Measurements from ENCODE around the gene NELFE. TPM values are rescaled to one million over a fixed set of nuclear protein-coding genes. Genes with fewer than 3 reads are reported as not detected.
"Not testable (repeated sequence)": the region's sequence is repeated elsewhere in the genome, so short reads cannot be mapped to it uniquely, and the experiment has no call there.

The NELFE gene
- total RNA-seq, 1 experiment from 2014 or later, result 228 TPM

DNA sequence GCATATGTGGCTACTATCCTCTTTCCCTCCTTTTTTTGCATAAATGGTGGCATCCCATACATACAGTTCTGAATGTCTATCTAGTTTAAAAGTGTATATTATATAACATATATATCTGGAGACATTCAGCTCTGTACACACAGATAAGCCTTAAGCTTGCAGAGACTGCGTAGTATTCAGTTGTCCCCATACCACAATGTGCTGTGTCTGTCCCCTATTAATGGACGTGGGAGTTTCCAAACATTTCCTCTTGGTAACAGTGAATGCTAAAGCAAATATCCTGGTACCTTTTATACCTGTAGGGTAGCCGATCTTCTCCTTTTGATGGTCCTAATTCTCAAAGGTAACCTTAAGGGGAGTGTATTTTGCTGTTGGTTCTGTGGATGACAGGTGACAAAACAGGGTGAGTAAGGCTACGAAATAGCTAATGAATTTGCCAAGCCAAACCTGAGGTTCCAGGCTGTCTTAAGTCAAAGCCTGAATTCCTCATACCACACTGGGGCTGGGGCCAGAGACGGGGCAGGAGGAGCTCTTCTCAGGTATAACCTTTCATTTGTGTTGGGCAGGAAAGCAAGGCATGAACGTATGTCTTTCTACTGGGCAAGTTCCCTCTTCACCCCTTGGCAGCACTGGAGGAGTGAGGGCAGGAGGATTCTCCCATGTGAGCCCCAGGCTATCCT is 39.0 kb downstream of the NELFE start:
- no peak for DNase-seq (ENCODE audit: low read depth)

DNA sequence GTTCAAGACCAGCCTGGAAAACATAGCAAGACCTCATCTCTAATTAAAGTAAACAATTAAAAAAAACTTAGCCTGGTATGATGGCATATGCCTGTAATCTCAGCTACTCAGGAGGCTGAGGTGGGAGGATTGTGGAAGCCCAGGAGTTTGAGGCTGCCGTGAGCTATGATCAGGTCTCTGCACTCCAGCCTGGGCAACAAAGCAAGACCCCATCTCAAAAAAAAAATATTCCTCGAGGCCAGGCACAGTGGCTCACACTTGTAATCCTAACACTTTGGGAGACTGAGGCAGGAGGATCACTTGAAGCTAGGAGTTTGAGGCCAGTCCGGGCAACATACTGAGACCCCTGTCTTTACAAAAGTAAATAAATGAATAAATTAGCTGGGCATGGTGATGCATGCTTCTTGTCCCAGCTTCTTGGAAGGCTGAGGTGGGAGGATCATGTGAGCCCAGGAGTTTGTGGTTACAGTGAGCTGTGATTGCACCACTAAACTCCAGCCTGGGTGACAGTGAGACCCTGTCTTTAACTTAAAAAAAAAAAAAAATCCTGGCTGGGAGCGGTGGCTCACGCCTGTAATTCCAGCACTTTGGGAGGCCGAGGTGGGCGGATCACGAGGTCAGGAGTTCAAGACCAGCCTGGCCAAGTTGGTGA is 40.6 kb downstream of the NELFE start:
- peak; percentile 37 for DNase-seq (ENCODE audit: low read depth)

DNA sequence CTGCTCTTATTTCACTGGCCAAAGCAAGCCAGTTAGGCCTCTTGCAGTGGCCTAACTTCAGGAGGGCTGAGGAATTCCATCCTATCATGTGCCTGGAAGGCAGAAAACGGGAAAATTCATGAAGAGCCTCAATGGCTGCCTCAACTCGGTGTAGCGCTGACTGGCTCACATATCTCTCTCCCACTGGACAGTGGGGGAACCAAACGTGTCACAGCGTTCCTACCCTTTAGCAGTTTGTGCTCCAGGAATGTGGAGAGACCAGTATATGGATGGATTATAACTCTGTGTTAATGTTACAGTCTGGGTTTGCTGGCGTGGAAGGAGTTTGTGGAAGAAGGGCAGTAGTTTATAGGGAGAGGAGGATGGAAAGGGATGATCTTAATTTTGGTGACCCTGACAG is 43.0 kb downstream of the NELFE start:
- no peak for DNase-seq (ENCODE audit: low read depth)

DNA sequence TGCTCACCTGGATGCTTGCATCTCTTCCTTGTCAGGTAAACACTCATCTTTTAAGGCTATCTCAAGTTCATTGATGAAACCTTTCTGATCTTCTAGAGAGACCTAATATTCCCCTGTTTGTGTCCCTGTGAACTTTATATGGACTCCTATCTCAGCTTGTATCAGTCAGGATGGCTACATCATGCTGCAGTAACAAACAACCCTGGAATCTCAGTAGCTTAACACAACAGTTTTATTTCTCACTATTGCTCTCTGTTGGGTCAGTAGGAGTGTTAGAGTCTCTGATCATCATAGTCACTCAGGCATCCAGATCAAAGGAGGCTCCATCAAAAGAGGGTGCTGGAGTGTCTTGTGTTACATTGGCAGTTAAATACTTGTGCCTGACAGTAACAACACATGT is 43.4 kb downstream of the NELFE start:
- no peak for DNase-seq (ENCODE audit: low read depth)

DNA sequence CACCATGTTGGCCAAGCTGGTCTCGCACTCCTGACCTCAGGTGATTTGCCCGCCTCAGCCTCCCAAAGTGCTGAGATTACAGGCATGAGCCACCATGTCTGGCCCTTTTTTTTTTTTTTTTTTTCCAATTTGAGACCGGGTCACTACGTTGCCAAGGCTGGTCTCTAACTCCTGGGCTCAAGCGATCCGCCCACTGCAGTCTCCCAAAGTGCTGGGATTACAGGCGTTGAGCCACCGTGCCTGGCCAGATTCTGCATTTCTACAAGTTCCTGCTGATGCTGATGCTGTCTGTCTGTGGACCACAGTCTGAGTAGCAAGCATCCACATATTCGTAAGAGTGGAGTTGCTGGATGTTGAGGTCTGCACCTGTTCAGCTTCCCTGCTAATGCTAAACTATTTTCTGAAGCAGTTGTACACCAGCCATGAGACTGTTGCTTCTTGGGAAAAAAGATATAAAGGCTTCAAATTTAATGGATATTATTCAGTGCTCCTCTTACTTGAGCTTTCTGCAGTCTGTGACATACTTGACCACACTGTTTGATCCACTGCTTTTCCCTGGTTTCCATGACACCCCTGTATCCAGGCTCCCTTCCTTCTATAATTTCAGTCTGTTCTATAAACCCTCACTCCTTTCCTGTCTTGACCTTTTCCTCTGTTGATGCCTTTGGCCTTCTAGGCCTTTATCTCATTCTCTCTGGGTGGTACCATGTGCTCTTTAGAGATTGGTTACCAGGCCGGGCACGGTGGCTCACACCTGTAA is 46.8 kb downstream of the NELFE start:
- DNase-seq (ENCODE audit: low read depth), result peak; percentile 68

DNA sequence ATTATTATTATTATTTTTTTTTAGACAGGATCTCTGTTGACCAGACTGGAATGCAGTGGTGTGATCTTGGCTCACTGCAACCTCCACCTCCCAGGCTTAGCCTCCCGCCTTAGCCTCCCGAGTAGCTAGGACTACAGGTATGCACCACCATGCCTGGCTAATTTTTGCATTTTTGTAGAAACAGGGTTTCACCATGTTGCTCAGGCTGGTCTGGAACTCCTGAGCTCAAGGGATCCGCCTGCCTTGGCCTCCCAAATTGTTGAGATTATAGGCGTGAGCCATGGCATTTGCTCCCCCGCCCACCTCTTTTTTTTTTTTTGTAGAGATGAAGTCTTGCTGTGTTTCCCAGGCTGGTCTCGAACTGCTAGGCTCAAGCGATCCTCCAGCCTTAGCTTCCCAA is 49.5 kb downstream of the NELFE start:
- not testable (repeated sequence) for DNase-seq (ENCODE audit: low read depth)

DNA sequence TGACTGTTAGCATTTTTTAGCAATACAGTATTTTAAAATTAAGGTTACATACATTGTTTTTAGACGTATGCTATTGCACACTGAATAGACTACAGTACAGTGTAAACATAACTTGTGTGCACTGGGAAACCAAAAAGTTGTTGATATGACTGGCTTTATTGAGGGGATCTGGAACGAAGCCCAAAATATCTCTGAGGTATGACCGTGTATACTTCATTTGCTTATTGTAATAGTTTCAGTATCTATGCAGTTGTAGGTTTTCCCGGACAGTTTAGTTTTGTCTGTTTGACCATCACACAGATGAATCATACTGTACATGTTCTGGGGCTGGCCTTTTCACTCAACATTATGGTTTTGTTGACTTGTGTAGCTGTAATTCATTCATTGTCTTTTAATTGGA is 50.0 kb downstream of the NELFE start:
- peak; percentile 78 for DNase-seq (ENCODE audit: low read depth)

DNA sequence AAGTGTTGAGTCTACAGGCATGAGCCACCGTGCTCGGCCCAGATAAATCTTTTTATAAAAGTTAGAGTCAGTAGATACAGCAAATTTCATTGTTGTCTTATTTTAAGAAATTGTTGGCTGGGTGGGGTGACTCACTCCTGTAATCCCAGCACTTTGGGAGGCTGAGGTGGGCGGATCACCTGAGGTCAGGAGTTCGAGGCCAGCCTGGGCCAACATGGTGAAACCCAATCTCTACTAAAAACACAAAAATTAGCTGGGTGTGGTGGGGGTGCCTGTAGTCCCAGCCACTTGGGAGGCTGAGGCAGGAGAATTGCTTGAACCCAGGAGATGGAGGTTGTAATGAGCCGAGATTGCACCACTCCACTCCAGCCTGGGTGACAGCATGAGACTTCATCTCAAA is 50.5 kb downstream of the NELFE start:
- DNase-seq (ENCODE audit: low read depth), result peak; percentile 32

DNA sequence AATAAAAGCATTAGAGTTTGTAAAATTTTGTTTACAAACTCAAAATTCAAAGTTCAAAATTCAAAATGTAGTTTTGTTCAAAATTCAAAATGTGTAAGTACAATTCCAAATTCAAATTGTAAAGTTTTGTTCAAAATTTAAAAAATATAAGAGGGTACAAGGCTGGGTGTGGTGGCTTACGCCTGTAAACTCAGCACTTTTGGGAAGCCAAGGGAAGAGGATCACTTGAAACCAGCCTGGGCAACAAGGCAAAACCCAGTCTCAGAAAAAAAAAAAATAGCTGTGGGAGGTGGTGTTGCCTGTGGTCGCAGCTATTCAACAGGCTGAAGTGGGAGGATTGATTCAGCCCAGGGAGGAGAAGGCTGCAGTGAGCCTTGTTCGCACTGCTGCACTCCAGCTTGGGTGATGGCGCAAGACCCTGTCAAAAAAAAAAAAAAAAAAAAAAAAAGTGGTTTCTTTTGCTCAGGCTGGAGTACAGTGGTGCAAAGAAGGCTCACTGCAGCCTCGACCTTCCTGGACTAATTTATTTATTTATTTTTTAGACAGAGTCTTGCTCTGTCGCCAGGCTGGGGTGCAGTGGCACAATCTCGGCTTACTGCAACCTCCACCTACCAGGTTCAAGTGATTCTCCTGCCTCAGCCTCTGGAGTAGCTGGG is 51.5 kb downstream of the NELFE start:
- DNase-seq (ENCODE audit: low read depth), result peak; percentile 76

DNA sequence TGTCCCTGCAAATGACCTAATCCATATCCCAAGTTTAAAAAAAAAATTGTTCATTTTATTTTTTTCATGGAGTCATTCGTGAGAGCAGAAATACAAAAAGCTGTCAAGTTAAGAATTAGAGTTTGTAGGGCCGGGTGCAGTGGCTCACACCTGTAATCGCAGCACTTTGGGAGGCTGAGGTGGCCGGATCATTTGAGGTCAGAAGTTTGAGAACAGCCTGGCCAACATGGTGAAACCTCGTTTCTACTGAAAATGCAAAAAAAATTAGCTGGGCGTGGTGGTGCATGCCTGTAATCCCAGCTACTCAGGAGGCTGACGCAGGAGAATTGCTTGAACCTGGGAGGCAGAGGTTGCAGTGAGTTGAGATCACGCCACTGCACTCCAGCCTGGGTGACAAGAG is 52.0 kb downstream of the NELFE start:
- not testable (repeated sequence) for DNase-seq (ENCODE audit: low read depth)

DNA sequence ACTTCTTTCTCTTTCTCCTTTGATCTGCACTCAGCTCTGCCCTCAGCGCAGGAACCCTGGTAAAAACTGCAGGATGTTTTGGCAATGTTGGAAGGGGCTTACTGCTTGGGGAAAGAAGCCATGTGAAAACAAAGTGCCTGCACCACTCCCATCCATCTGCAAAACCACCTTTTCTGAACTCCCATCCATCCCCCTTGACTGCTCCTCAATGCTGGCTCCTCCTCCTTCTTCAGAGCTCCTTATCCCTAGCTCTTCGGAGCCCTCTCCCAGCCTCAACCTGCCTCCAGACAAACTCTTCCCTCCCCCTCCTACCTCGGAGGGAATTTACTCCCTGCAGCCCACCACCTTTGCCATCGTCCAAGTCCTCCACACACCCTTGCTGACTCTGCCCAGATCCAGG is 52.6 kb downstream of the NELFE start:
- DNase-seq (ENCODE audit: low read depth), result no peak

DNA sequence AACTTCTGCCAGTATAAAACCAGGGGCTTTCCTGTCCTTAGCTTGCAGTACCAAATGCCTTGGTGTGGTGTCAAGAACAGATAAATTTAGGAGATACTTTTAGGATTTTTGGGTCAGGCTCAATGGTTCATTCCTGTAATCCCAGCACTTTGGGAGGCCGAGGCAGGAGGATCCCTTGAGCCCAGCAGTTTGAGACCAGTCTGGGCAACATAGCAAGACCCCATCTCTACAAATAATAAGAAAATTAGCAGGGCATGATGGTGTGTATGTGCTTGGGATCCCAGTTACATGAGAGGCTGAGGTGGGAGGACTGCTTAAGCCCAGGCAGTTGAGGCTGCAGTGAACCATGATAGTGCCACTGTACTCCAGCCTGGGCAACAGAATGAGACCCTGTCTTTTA is 53.7 kb downstream of the NELFE start:
- no peak for DNase-seq (ENCODE audit: low read depth)

DNA sequence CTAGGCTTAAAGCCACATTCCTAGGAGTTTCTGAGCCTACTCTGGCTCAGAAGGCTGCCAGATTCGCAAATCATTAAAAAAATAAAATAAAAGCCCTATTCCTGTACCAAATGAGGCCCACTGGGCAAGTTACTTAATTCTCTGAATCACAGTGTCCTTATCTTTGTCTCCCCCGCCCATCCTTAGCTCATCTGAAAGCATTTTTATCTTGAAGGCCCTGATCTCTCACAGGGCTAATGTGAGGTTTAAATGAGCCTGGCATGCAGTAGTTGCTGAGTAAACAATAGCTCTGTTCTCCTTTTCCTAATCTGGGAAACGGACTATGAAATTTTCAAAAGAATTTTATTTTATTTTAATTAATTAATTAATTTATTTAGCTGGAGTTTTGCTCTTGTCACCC is 54.8 kb downstream of the NELFE start:
- no peak for DNase-seq (ENCODE audit: low read depth)

Other genes with a start within 250 kb of the NELFE start
- not detected in 2 replicates for gene LY6G6D, start 243.6 kb downstream of the NELFE start, total RNA-seq (2014; rRNA removed; shearing (Covaris generic))
- not detected in 2 replicates for gene LY6G6C, start 237.2 kb downstream of the NELFE start, total RNA-seq (2014; rRNA removed; shearing (Covaris generic))
- gene MPIG6B, start 235.6 kb downstream of the NELFE start, total RNA-seq (2014; rRNA removed; shearing (Covaris generic)), result not detected in 2 replicates
- gene DDAH2, start 229.7 kb downstream of the NELFE start, total RNA-seq (2014; rRNA removed; shearing (Covaris generic)), result 75.1 and 90.7 TPM in 2 replicates
- 1,686 and 1,715 TPM in 2 replicates for gene CLIC1, start 222.4 kb downstream of the NELFE start, total RNA-seq (2014; rRNA removed; shearing (Covaris generic))
- 12.8 and 19.4 TPM in 2 replicates for gene MSH5, start 219.0 kb downstream of the NELFE start, total RNA-seq (2014; rRNA removed; shearing (Covaris generic))
- 1.7 TPM in 1 of 2 replicates, not detected in the other for gene SAPCD1, start 196.3 kb downstream of the NELFE start, total RNA-seq (2014; rRNA removed; shearing (Covaris generic))
- gene VWA7, start 181.6 kb downstream of the NELFE start, total RNA-seq (2014; rRNA removed; shearing (Covaris generic)), result 0.94 and 1.8 TPM in 2 replicates
- gene VARS1, start 163.2 kb downstream of the NELFE start, total RNA-seq (2014; rRNA removed; shearing (Covaris generic)), result 33.1 and 51.2 TPM in 2 replicates
- 162 and 306 TPM in 2 replicates for gene LSM2, start 152.0 kb downstream of the NELFE start, total RNA-seq (2014; rRNA removed; shearing (Covaris generic))
- 0.30 and 2.5 TPM in 2 replicates for gene HSPA1L, start 143.7 kb downstream of the NELFE start, total RNA-seq (2014; rRNA removed; shearing (Covaris generic))
- gene HSPA1A, start 143.4 kb downstream of the NELFE start, total RNA-seq (2014; rRNA removed; shearing (Covaris generic)), result 163 and 238 TPM in 2 replicates
- 185 and 359 TPM in 2 replicates for gene HSPA1B, start 131.2 kb downstream of the NELFE start, total RNA-seq (2014; rRNA removed; shearing (Covaris generic))
- 210 and 218 TPM in 2 replicates for gene NEU1, start 96.2 kb downstream of the NELFE start, total RNA-seq (2014; rRNA removed; shearing (Covaris generic))
- 0.20 TPM in 1 of 2 replicates, not detected in the other for gene SLC44A4, start 80.0 kb downstream of the NELFE start, total RNA-seq (2014; rRNA removed; shearing (Covaris generic))
- 51.0 and 73.4 TPM in 2 replicates for gene EHMT2, start 61.3 kb downstream of the NELFE start, total RNA-seq (2014; rRNA removed; shearing (Covaris generic))
- 0.76 and 2.3 TPM in 2 replicates for gene ZBTB12, start 56.9 kb downstream of the NELFE start, total RNA-seq (2014; rRNA removed; shearing (Covaris generic))
- gene C2, start 31.3 kb downstream of the NELFE start, total RNA-seq (2014; rRNA removed; shearing (Covaris generic)), result 2.9 and 3.3 TPM in 2 replicates
- gene CFB, start 12.9 kb downstream of the NELFE start, total RNA-seq (2014; rRNA removed; shearing (Covaris generic)), result 7.8 and 8.4 TPM in 2 replicates
- 60.4 and 72.3 TPM in 2 replicates for gene SKIC2, start 204 bp upstream of the NELFE start, total RNA-seq (2014; rRNA removed; shearing (Covaris generic))
- gene DXO, start 13.2 kb upstream of the NELFE start, total RNA-seq (2014; rRNA removed; shearing (Covaris generic)), result 26.8 and 33.3 TPM in 2 replicates
- gene C4A, start 23.1 kb upstream of the NELFE start, total RNA-seq (2014; rRNA removed; shearing (Covaris generic)), result 4.1 and 5.6 TPM in 2 replicates
- gene C4B, start 55.8 kb upstream of the NELFE start, total RNA-seq (2014; rRNA removed; shearing (Covaris generic)), result 3.0 and 3.1 TPM in 2 replicates
- gene CYP21A2, start 79.4 kb upstream of the NELFE start, total RNA-seq (2014; rRNA removed; shearing (Covaris generic)), result not detected in 2 replicates
- gene TNXB, start 150.4 kb upstream of the NELFE start, total RNA-seq (2014; rRNA removed; shearing (Covaris generic)), result 0.10 TPM in 1 of 2 replicates, not detected in the other
- 25.3 and 30.3 TPM in 2 replicates for gene ATF6B, start 169.3 kb upstream of the NELFE start, total RNA-seq (2014; rRNA removed; shearing (Covaris generic))
- 10.2 and 14.5 TPM in 2 replicates for gene FKBPL, start 171.3 kb upstream of the NELFE start, total RNA-seq (2014; rRNA removed; shearing (Covaris generic))
- 0.12 TPM in 1 of 2 replicates, not detected in the other for gene PRRT1, start 193.0 kb upstream of the NELFE start, total RNA-seq (2014; rRNA removed; shearing (Covaris generic))
- gene PPT2, start 195.2 kb upstream of the NELFE start, total RNA-seq (2014; rRNA removed; shearing (Covaris generic)), result 11.3 and 12.3 TPM in 2 replicates
- 0.89 and 1.6 TPM in 2 replicates for gene EGFL8, start 205.6 kb upstream of the NELFE start, total RNA-seq (2014; rRNA removed; shearing (Covaris generic))
- gene AGPAT1, start 217.1 kb upstream of the NELFE start, total RNA-seq (2014; rRNA removed; shearing (Covaris generic)), result 101 and 120 TPM in 2 replicates
- 158 and 159 TPM in 2 replicates for gene RNF5, start 219.4 kb upstream of the NELFE start, total RNA-seq (2014; rRNA removed; shearing (Covaris generic))
- 0.07 and 0.15 TPM in 2 replicates for gene AGER, start 225.3 kb upstream of the NELFE start, total RNA-seq (2014; rRNA removed; shearing (Covaris generic))
- gene PBX2, start 231.2 kb upstream of the NELFE start, total RNA-seq (2014; rRNA removed; shearing (Covaris generic)), result 20.3 and 29.8 TPM in 2 replicates
- 12.9 and 13.9 TPM in 2 replicates for gene GPSM3, start 233.7 kb upstream of the NELFE start, total RNA-seq (2014; rRNA removed; shearing (Covaris generic))

Data from M059J (cell line).